IMR-90 (cell line): ENCODE measurements around the gene SPATA13. TPM values are rescaled to one million over a fixed set of nuclear protein-coding genes. Genes with fewer than 3 reads are reported as not detected.

ENCODE experiments used
- ATAC-seq: fragments of 200-7000 bp; cut with Tn5 transposase; 2 replicates; pipeline ENCODE4 v1.9.1; 2020; ENCODE audit warnings: low read depth, mild to moderate bottlenecking, moderate library complexity
- BruUV-seq: library from RNA; stranded (reverse); fragments of 400-500 nt; replicated peaks from 2 replicates; lab custom pipeline; 2021; lab: Mats Ljungman, UMichigan
- CTCF ChIA-PET: fragments of 300-600 bp; formaldehyde crosslinking; extraction: SDS; loops from one replicate; lab custom pipeline; 2021; ENCODE audit warnings: antibody characterized with exemption; lab: Yijun Ruan, JAX
- POLR2A ChIA-PET: fragments of 300-600 bp; sonication (Branson Sonifier 250); formaldehyde crosslinking; loops from one replicate; lab custom pipeline; 2022; ENCODE audit warnings: antibody characterized with exemption; ENCODE audit not compliant: unreplicated experiment; lab: Charles Lee
- DNase-seq: peaks from one replicate; pipeline ENCODE4 v3.0.0; 2013
- H2AFZ ChIP-seq: replicated peaks from 2 replicates; pipeline ENCODE3; 2013; ENCODE audit warnings: low read length, mild to moderate bottlenecking; ENCODE audit not compliant: poor library complexity
- H2AK5ac ChIP-seq: 2 replicates; pipeline ENCODE4 v1.6.1; 2013; ENCODE audit warnings: low read depth, low read length, inconsistent platforms
- H2AK9ac ChIP-seq: replicated peaks from 2 replicates; pipeline ENCODE3; 2013; ENCODE audit warnings: mild to moderate bottlenecking, low read depth, low read length, moderate library complexity; ENCODE audit not compliant: poor library complexity
- H2BK120ac ChIP-seq: 2 replicates; pipeline ENCODE4 v1.6.1; 2013; ENCODE audit warnings: low read depth, low read length, inconsistent platforms
- H2BK15ac ChIP-seq: 3 replicates; pipeline ENCODE4 v1.6.1; 2013; ENCODE audit warnings: low read depth, low read length, inconsistent platforms
- H2BK20ac ChIP-seq: 2 replicates; pipeline ENCODE4 v1.6.1; 2013; ENCODE audit warnings: low read depth, mild to moderate bottlenecking, inconsistent platforms, low read length, moderate library complexity
- H2BK5ac ChIP-seq: 2 replicates; pipeline ENCODE4 v1.6.1; 2013; ENCODE audit warnings: mild to moderate bottlenecking, low read depth, low read length, inconsistent platforms; ENCODE audit not compliant: poor library complexity, severe bottlenecking
- H3K14ac ChIP-seq: replicated peaks from 2 replicates; pipeline ENCODE4 v1.6.1; 2013; ENCODE audit warnings: low read depth, low read length, inconsistent platforms
- H3K18ac ChIP-seq: 2 replicates; pipeline ENCODE4 v1.6.1; 2013; ENCODE audit warnings: low read depth, low read length, control low read depth
- H3K23ac ChIP-seq: 2 replicates; pipeline ENCODE4 v1.6.1; 2013; ENCODE audit warnings: low read depth, low read length, inconsistent platforms
- H3K27ac ChIP-seq: 2 replicates; pipeline ENCODE4 v1.5.1; 2013; ENCODE audit warnings: mild to moderate bottlenecking, control low read depth, low read length; ENCODE audit not compliant: insufficient read depth
- H3K27me3 ChIP-seq: 2 replicates; pipeline ENCODE4 v1.6.1; 2013; ENCODE audit warnings: low read length; ENCODE audit not compliant: control insufficient read depth, insufficient read depth
- H3K36me3 ChIP-seq: 2 replicates; pipeline ENCODE4 v1.6.1; 2013; ENCODE audit warnings: low read length, mixed read lengths; ENCODE audit not compliant: control insufficient read depth, insufficient read depth
- H3K4ac ChIP-seq: 2 replicates; pipeline ENCODE4 v1.6.1; 2013; ENCODE audit warnings: low read depth, low read length, inconsistent platforms
- H3K4me1 ChIP-seq: 2 replicates; pipeline ENCODE4 v1.6.1; 2013; ENCODE audit warnings: low read length, mixed read lengths; ENCODE audit not compliant: control insufficient read depth, insufficient read depth
- H3K4me2 ChIP-seq: 2 replicates; pipeline ENCODE4 v1.6.1; 2013; ENCODE audit warnings: low read depth, mild to moderate bottlenecking, control low read depth, low read length, moderate library complexity
- H3K4me3 ChIP-seq: 2 replicates; pipeline ENCODE4 v1.5.1; 2013; ENCODE audit warnings: low read depth, mild to moderate bottlenecking, control low read depth, low read length, moderate library complexity; ENCODE audit not compliant: insufficient read depth
- H3K56ac ChIP-seq: 2 replicates; pipeline ENCODE4 v1.6.1; 2013; ENCODE audit warnings: low read length, inconsistent platforms; ENCODE audit not compliant: insufficient read depth; ENCODE audit errors: extremely low read depth
- H3K79me1 ChIP-seq, 2 experiments: 2 replicates each; pipeline ENCODE4 v1.6.1; 2013; ENCODE audit warnings: low read length in 2 of 2, inconsistent platforms in 1 of 2, low read depth in 1 of 2
- H3K9ac ChIP-seq: 2 replicates; pipeline ENCODE4 v1.6.1; 2013; ENCODE audit warnings: low read depth, low read length, control low read depth
- H3K9me1 ChIP-seq: 2 replicates; pipeline ENCODE4 v1.6.1; 2013; ENCODE audit warnings: low read length, inconsistent platforms; ENCODE audit not compliant: insufficient read depth
- H3K9me3 ChIP-seq: 2 replicates; pipeline ENCODE4 v1.6.1; 2013; ENCODE audit warnings: low read length; ENCODE audit not compliant: control insufficient read depth, insufficient read depth
- H4K20me1 ChIP-seq: 2 replicates; pipeline ENCODE4 v1.6.1; 2013; ENCODE audit warnings: low read length, inconsistent platforms; ENCODE audit not compliant: insufficient read depth
- H4K5ac ChIP-seq: 2 replicates; pipeline ENCODE4 v1.6.1; 2013; ENCODE audit warnings: mild to moderate bottlenecking, low read depth, low read length, control low read depth
- H4K8ac ChIP-seq, 2 experiments: 2 replicates each; pipeline ENCODE4 v1.6.1; 2013; ENCODE audit warnings: low read depth in 2 of 2, low read length in 2 of 2, control low read depth in 1 of 2, inconsistent platforms in 1 of 2
- H4K91ac ChIP-seq: 2 replicates; pipeline ENCODE4 v1.6.1; 2013; ENCODE audit warnings: low read depth, low read length, inconsistent platforms; ENCODE audit not compliant: insufficient read depth
- MXI1 ChIP-seq: IDR thresholded peaks from 2 replicates; pipeline ENCODE4 v1.6.1; 2012; ENCODE audit warnings: low read depth, mild to moderate bottlenecking, low read length, moderate library complexity, borderline replicate concordance
- SMC3 ChIP-seq: fragments of 150-350 bp; IDR thresholded peaks from 2 replicates; pipeline ENCODE4 v1.6.1; 2016; ENCODE audit warnings: low read depth, mild to moderate bottlenecking, antibody characterized with exemption, low read length, moderate library complexity
- WGBS, 2 experiments: methylation state at CpG; one replicate each; pipeline versions ENCODE4 v1.1.5 to v1.1.7; 2013; ENCODE audit warnings: missing lambda C conversion rate in 2 of 2; ENCODE audit not compliant: insufficient read length in 1 of 2; ENCODE audit errors: extremely low coverage in 2 of 2; 5-methylcytosine and 5-hydroxymethylcytosine counted together
- dilution Hi-C: fragments of 300-500 bp; cut with HindIII; formaldehyde crosslinking; loops from one replicate; pipeline ENCODE4 v1.14.3; 2018; ENCODE audit warnings: low sequenced_read_pairs; ENCODE audit not compliant: unreplicated experiment
- in situ Hi-C: fragments of 300-500 bp; cut with MboI; formaldehyde crosslinking; loops from 3 replicates; pipeline ENCODE4 v1.14.3; 2019; ENCODE audit warnings: low sequenced_read_pairs, inconsistent platforms, mixed read lengths
- intact Hi-C: fragments of 100-400 bp; cut with micrococcal nuclease; formaldehyde crosslinking; loops from 2 replicates; pipeline ENCODE4 v1.10.0; 2022
- polyA plus RNA-seq, 3 experiments: library from polyadenylated mRNA; depleted of rRNA; stranded (reverse); fragments of >200 nt; gene quantifications; 2 replicates each; pipeline ENCODE4 v1.2.3, GENCODE V29; 2012; ENCODE audit warnings: low replicate concordance in 1 of 3
- total RNA-seq: library from RNA; depleted of rRNA; stranded (reverse); fragments of >200 nt; gene quantifications from 2 replicates; pipeline ENCODE4 v1.2.3, GENCODE V29; 2012

The SPATA13 gene
- total and polyA plus RNA-seq, 2 of the 4 experiments (the other 2 are of a cell fraction), result 10.5 to 12.5 TPM

- dilution Hi-C loops, result no loop called here
- no peak for DNase-seq
- H3K4me1 ChIP-seq, result no peaks in the 10 kb centered on the region
These were observed 190.9 kb downstream of the SPATA13 start for GRCh38 chr13:24351423-24351822.

More at GRCh38 chr13:24351423-24351822, 190.9 kb downstream of the SPATA13 start:
- Histone ChIP-seq H3K9me3 (peaks cover 4% of the 10 kb centered on the region; the same call in 1 of the 2 replicates), H3K4me2 (no peak overlapping the region), H3K18ac (no peak overlapping the region), H2BK120ac (no peak overlapping the region), H2AFZ (no peak overlapping the region), H2BK5ac (no peak overlapping the region), H3K79me1 (no peaks in the 10 kb centered on the region), H4K8ac (no peak overlapping the region), H4K5ac (no peak overlapping the region), H3K9me1 (peaks cover 5% of the 10 kb centered on the region), H3K4ac (no peak overlapping the region), H3K14ac (no peak overlapping the region), H3K4me3 (no peak overlapping the region), H2BK20ac (no peak overlapping the region), H3K9ac (no peak overlapping the region), H3K27ac (no peak overlapping the region), H3K27me3 (peaks cover 6% of the 10 kb centered on the region; the same call in 1 of the 2 replicates), H3K36me3 (no peaks in the 10 kb centered on the region), H4K20me1 (no peaks in the 10 kb centered on the region), H2AK5ac (no peak overlapping the region), H2BK15ac (no peak overlapping the region), H2AK9ac (no peak overlapping the region), H4K91ac (no peak overlapping the region), H3K23ac (no peak overlapping the region), H3K56ac (no peak overlapping the region)
- BruUV-seq, result no TSS peak
- intact Hi-C loops (no loop called here), in situ Hi-C loops (no loop called here)
- no peak for ATAC-seq
- POLR2A ChIA-PET, result no interaction called here
- no CpG with 5 or more reads among the region's 3 CpGs for WGBS, 2 experiments
- CTCF ChIA-PET, result no interaction called here
- no peak for TF ChIP-seq SMC3
- no peak for TF ChIP-seq MXI1
